OCI-LY3 (cell line): ENCODE results near the gene CAMTA1.

Experiments used
- EZH2phosphoT487 ChIP-seq: fragments of 200-600 bp; shearing (Covaris generic); IDR thresholded peaks from 2 replicates; pipeline ENCODE4 v1.6.1; 2018; ENCODE audit warnings: antibody characterized with exemption, mixed run types, low read depth
- TF ChIP-seq, protein P1 (sequence below): fragments of 200-600, 300-600 bp; sonication (generic); IDR thresholded peaks from 2 replicates; pipeline ENCODE4 v1.5.1; 2014; ENCODE audit warnings: antibody characterized with exemption, low read length, low read depth

- TF ChIP-seq, protein P1, sequence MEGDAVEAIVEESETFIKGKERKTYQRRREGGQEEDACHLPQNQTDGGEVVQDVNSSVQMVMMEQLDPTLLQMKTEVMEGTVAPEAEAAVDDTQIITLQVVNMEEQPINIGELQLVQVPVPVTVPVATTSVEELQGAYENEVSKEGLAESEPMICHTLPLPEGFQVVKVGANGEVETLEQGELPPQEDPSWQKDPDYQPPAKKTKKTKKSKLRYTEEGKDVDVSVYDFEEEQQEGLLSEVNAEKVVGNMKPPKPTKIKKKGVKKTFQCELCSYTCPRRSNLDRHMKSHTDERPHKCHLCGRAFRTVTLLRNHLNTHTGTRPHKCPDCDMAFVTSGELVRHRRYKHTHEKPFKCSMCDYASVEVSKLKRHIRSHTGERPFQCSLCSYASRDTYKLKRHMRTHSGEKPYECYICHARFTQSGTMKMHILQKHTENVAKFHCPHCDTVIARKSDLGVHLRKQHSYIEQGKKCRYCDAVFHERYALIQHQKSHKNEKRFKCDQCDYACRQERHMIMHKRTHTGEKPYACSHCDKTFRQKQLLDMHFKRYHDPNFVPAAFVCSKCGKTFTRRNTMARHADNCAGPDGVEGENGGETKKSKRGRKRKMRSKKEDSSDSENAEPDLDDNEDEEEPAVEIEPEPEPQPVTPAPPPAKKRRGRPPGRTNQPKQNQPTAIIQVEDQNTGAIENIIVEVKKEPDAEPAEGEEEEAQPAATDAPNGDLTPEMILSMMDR, result no peak
- TF ChIP-seq EZH2phosphoT487, result no peak
Observed at GRCh38 chr1:6981595-6981994, 196.3 kb downstream of the CAMTA1 start.
